Liver (tissue), 9 donors: Measurements from ENCODE around the gene KCNMA1. TPM values are rescaled to one million over a fixed set of nuclear protein-coding genes. Genes with fewer than 3 reads are reported as not detected.
A peak's percentile ranks its signal among the peaks of the same experiment; 100 is the strongest.

Experiments used
- DNase-seq: peaks from one replicate; pipeline ENCODE4 v3.0.0-alpha.2; 2017; ENCODE audit warnings: low spot score
- H3K27ac ChIP-seq, 2 donors: one replicate each; pipeline ENCODE4 v1.7.0; 2013; ENCODE audit warnings: inconsistent platforms in 2 of 2, low read length in 2 of 2, control low read depth in 1 of 2, low read depth in 1 of 2, mild to moderate bottlenecking in 1 of 2
- H3K27me3 ChIP-seq, 4 donors: one replicate each; pipeline versions ENCODE4 v1.6.1 to v1.7.0; 2013; ENCODE audit warnings: low read length in 3 of 4, inconsistent platforms in 1 of 4, mild to moderate bottlenecking in 1 of 4, moderate library complexity in 1 of 4; ENCODE audit not compliant: control insufficient read depth in 4 of 4, insufficient read depth in 4 of 4
- H3K36me3 ChIP-seq, 4 donors: one replicate each; pipeline versions ENCODE4 v1.6.1 to v1.7.0; 2013; ENCODE audit warnings: low read length in 3 of 4, mild to moderate bottlenecking in 3 of 4, low read depth in 1 of 4, moderate library complexity in 1 of 4; ENCODE audit not compliant: control insufficient read depth in 4 of 4, insufficient read depth in 3 of 4
- H3K4me1 ChIP-seq, 4 donors: one replicate each; pipeline versions ENCODE4 v1.6.1 to v1.7.0; 2013; ENCODE audit warnings: low read length in 3 of 4, mild to moderate bottlenecking in 3 of 4, moderate library complexity in 1 of 4; ENCODE audit not compliant: control insufficient read depth in 4 of 4, insufficient read depth in 4 of 4
- H3K4me3 ChIP-seq, 3 donors: one replicate each; pipeline versions ENCODE4 v1.6.1 to v1.7.0; 2013; ENCODE audit warnings: low read length in 3 of 3, control low read depth in 1 of 3, low read depth in 1 of 3, mild to moderate bottlenecking in 1 of 3
- H3K9ac ChIP-seq, 2 donors: one replicate each; pipeline ENCODE4 v1.7.0; 2013; ENCODE audit warnings: low read length in 2 of 2, mild to moderate bottlenecking in 2 of 2, moderate library complexity in 2 of 2, control low read depth in 1 of 2, low read depth in 1 of 2
- H3K9me3 ChIP-seq, 4 donors: one replicate each; pipeline versions ENCODE4 v1.6.1 to v1.7.0; 2013; ENCODE audit warnings: low read length in 3 of 4; ENCODE audit not compliant: control insufficient read depth in 4 of 4
- CTCF ChIP-seq: fragments of 150-350 bp; IDR thresholded peaks from 2 replicates; pipeline ENCODE4 v1.5.1; 2017; ENCODE audit warnings: improper control_type of control experiment, low read depth, low read length; ENCODE audit not compliant: missing input control
- EGR1 ChIP-seq, 2 donors: IDR thresholded peaks; 2 replicates each; pipeline ENCODE4 v1.6.1; 2016 to 2018; ENCODE audit warnings: antibody characterized with exemption in 2 of 2, low read depth in 2 of 2
- FOXA1 ChIP-seq: IDR thresholded peaks from 2 replicates; pipeline ENCODE4 v1.6.1; 2016; ENCODE audit warnings: antibody characterized with exemption
- FOXA2 ChIP-seq: IDR thresholded peaks from 2 replicates; pipeline ENCODE4 v1.6.1; 2016; ENCODE audit warnings: antibody characterized with exemption
- GABPA ChIP-seq, 2 donors: IDR thresholded peaks in 1 of 2; conservative IDR thresholded peaks in 1 of 2; 2 replicates each; pipeline ENCODE4 v1.6.1; 2016; ENCODE audit warnings: antibody characterized with exemption in 2 of 2, mild to moderate bottlenecking in 1 of 2, moderate library complexity in 1 of 2
- HNF4A ChIP-seq, 2 donors: conservative IDR thresholded peaks; 2 replicates each; pipeline ENCODE4 v1.6.1; 2016; ENCODE audit warnings: antibody characterized with exemption in 2 of 2, mild to moderate bottlenecking in 2 of 2
- HNF4G ChIP-seq: IDR thresholded peaks from 2 replicates; pipeline ENCODE4 v1.6.1; 2016; ENCODE audit warnings: antibody characterized with exemption
- JUND ChIP-seq, 2 donors: IDR thresholded peaks; 2 replicates each; pipeline ENCODE4 v1.6.1; 2016; ENCODE audit warnings: antibody characterized with exemption in 2 of 2
- NR2F2 ChIP-seq: IDR thresholded peaks from 2 replicates; pipeline ENCODE4 v1.6.1; 2016; ENCODE audit warnings: antibody characterized with exemption
- RAD21 ChIP-seq, 2 donors: IDR thresholded peaks; 2 replicates each; pipeline ENCODE4 v1.6.1; 2016; ENCODE audit warnings: antibody characterized with exemption in 2 of 2, mild to moderate bottlenecking in 2 of 2
- RXRA ChIP-seq, 2 donors: IDR thresholded peaks; 2 replicates each; pipeline ENCODE4 v1.6.1; 2017 to 2018; ENCODE audit warnings: antibody characterized with exemption in 2 of 2, mild to moderate bottlenecking in 1 of 2
- SP1 ChIP-seq: IDR thresholded peaks from 2 replicates; pipeline ENCODE4 v1.6.1; 2018; ENCODE audit warnings: antibody characterized with exemption, mild to moderate bottlenecking
- TAF1 ChIP-seq: conservative IDR thresholded peaks from 2 replicates; pipeline ENCODE4 v1.6.1; 2016; ENCODE audit warnings: antibody characterized with exemption, mild to moderate bottlenecking
- YY1 ChIP-seq: IDR thresholded peaks from 2 replicates; pipeline ENCODE4 v1.6.1; 2016; ENCODE audit warnings: antibody characterized with exemption, mild to moderate bottlenecking
- WGBS: extraction: QIAGEN DNeasy Blood & Tissue Kit; methylation state at CpG from one replicate; pipeline ENCODE4 v1.1.7; 2013; 5-methylcytosine and 5-hydroxymethylcytosine counted together
- polyA plus RNA-seq, 2 donors: library from polyadenylated mRNA; stranded (reverse) in 1 of 2; unstranded in 1 of 2; fragments of 200-250 nt in 1 of 2; fragments of >200 nt in 1 of 2; fragmentation: Nextera tagmentation in 1 of 2; extraction: Ambion mirVana in 1 of 2; gene quantifications; one replicate each; pipeline versions ENCODE4 v1.2.1 to v1.2.3, GENCODE V29; 2013 to 2015
- total RNA-seq, 2 donors: library from RNA; depleted of rRNA; stranded (reverse); fragments of >200 nt; gene quantifications; one replicate each; pipeline ENCODE4 v1.2.3, GENCODE V29; 2014
- TF ChIP-seq, protein P1 (sequence below): IDR thresholded peaks from 2 replicates; pipeline ENCODE4 v1.6.1; 2016; ENCODE audit warnings: antibody characterized with exemption
- TF ChIP-seq, protein P2 (sequence below): IDR thresholded peaks from 2 replicates; pipeline ENCODE4 v1.6.1; 2016; ENCODE audit warnings: antibody characterized with exemption
- TF ChIP-seq, protein P3 (sequence below): IDR thresholded peaks from 2 replicates; pipeline ENCODE4 v1.6.1; 2016; ENCODE audit warnings: antibody characterized with exemption, mild to moderate bottlenecking
- TF ChIP-seq, protein P4 (sequence below): IDR thresholded peaks from 2 replicates; pipeline ENCODE4 v1.6.1; 2016; ENCODE audit warnings: antibody characterized with exemption
- donor health status: healthy.
- donor health status: healthy.
- donor health status: healthy.
- donor health status: healthy.
- donor health status: healthy.

Gene KCNMA1
- total and polyA plus RNA-seq, 4 donors: 2.5 to 9.7 (median 4.7) TPM

DNA sequence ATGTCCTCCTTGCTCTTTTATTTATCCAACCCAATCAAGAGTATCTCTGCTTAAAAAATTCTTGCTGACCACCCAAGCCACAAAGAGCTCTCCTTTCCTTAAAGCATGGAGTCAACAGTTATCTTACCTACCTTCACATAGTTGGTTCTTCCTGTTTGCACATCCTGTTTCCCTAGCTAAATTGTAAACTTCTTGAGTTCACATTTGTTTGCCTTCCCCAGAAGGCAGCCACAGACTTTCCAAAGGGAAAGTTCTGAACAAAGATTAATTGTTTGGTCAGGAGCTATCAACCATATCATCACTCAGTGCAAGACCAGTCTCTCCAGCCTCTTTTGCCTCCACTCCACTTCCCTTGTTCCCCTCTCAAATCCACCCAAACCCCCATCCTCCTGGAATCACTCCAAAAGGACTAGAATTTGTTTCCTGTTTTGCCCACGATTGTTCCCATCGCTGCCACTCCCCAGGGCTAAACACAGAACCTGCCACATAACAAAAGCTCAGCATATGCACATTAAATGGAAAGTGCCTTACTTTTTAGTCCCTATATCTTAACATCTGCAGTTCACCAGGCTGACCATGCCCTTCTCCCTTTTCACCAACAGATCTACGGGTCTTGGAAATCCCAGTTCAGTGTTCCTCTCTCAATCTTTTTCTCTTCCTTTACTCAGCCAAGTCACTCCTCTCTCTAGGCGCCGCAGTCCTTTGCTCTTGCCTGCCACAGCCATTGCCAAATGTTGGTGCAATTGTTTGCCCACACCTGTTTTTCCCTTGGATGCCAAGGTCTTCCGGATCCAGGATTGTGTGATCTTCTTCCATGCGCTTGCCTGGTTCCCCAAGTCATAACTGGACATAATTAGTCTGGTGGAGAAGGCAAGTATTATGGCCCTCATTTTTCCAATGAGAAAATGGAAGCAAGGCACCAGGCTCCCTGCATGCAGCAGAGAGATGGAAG is 265.5 kb downstream of the KCNMA1 start:
- no peaks in the 10 kb centered on the region for H3K9me3 ChIP-seq
- DNase-seq: no peak
- H3K27me3 ChIP-seq: no peaks in the 10 kb centered on the region
- peaks cover 2 to 27% (median 24%) of the 10 kb centered on the region in 4 donors for H3K4me1 ChIP-seq
- TF ChIP-seq JUND (IDR thresholded peaks at IDR 0.05) (peak; percentile 22 to 59), RAD21 (IDR thresholded peaks at IDR 0.05) (peak; percentile 37 to 70), RXRA (IDR thresholded peaks at IDR 0.05) (peak; percentile 76 to 82), EGR1 (IDR thresholded peaks at IDR 0.05; ENCODE audit: low read depth in 2 of 2) (no peak), FOXA1 (no peak), SP1 (peak; percentile 55), HNF4G (peak; percentile 30), CTCF (no peak), TAF1 (no peak), GABPA (IDR thresholded peaks at IDR 0.05 in 1 of 2, conservative IDR thresholded peaks at IDR 0.05 in 1 of 2) (no peak), HNF4A (conservative IDR thresholded peaks at IDR 0.05) (peak; percentile 77 to 78), NR2F2 (no peak), YY1 (peak; percentile 82), FOXA2 (no peak)
- TF ChIP-seq, protein P1, sequence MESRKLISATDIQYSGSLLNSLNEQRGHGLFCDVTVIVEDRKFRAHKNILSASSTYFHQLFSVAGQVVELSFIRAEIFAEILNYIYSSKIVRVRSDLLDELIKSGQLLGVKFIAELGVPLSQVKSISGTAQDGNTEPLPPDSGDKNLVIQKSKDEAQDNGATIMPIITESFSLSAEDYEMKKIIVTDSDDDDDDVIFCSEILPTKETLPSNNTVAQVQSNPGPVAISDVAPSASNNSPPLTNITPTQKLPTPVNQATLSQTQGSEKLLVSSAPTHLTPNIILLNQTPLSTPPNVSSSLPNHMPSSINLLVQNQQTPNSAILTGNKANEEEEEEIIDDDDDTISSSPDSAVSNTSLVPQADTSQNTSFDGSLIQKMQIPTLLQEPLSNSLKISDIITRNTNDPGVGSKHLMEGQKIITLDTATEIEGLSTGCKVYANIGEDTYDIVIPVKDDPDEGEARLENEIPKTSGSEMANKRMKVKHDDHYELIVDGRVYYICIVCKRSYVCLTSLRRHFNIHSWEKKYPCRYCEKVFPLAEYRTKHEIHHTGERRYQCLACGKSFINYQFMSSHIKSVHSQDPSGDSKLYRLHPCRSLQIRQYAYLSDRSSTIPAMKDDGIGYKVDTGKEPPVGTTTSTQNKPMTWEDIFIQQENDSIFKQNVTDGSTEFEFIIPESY: peak; percentile 21
- TF ChIP-seq, protein P2, sequence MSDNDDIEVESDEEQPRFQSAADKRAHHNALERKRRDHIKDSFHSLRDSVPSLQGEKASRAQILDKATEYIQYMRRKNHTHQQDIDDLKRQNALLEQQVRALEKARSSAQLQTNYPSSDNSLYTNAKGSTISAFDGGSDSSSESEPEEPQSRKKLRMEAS: peak; percentile 86
- TF ChIP-seq, protein P3, sequence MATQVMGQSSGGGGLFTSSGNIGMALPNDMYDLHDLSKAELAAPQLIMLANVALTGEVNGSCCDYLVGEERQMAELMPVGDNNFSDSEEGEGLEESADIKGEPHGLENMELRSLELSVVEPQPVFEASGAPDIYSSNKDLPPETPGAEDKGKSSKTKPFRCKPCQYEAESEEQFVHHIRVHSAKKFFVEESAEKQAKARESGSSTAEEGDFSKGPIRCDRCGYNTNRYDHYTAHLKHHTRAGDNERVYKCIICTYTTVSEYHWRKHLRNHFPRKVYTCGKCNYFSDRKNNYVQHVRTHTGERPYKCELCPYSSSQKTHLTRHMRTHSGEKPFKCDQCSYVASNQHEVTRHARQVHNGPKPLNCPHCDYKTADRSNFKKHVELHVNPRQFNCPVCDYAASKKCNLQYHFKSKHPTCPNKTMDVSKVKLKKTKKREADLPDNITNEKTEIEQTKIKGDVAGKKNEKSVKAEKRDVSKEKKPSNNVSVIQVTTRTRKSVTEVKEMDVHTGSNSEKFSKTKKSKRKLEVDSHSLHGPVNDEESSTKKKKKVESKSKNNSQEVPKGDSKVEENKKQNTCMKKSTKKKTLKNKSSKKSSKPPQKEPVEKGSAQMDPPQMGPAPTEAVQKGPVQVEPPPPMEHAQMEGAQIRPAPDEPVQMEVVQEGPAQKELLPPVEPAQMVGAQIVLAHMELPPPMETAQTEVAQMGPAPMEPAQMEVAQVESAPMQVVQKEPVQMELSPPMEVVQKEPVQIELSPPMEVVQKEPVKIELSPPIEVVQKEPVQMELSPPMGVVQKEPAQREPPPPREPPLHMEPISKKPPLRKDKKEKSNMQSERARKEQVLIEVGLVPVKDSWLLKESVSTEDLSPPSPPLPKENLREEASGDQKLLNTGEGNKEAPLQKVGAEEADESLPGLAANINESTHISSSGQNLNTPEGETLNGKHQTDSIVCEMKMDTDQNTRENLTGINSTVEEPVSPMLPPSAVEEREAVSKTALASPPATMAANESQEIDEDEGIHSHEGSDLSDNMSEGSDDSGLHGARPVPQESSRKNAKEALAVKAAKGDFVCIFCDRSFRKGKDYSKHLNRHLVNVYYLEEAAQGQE: no peak
- TF ChIP-seq, protein P4, sequence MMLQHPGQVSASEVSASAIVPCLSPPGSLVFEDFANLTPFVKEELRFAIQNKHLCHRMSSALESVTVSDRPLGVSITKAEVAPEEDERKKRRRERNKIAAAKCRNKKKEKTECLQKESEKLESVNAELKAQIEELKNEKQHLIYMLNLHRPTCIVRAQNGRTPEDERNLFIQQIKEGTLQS: no peak
- H3K9ac ChIP-seq: no peak overlapping the region
- 36% methylated on average over 7 of the region's 7 CpGs for WGBS
- H3K27ac ChIP-seq: peak overlapping the region; percentile 60 to 67
- H3K4me3 ChIP-seq: no peak overlapping the region
- no peaks in the 10 kb centered on the region for H3K36me3 ChIP-seq
